OCI-LY7 (cell line): ENCODE results near the gene CCDC30. TPM values are rescaled to one million over a fixed set of nuclear protein-coding genes. Genes with fewer than 3 reads are reported as not detected.

Experiments used
- BruUV-seq: library from RNA; stranded (reverse); fragments of 400-500 nt; replicated peaks from 2 replicates; lab custom pipeline; 2021; lab: Mats Ljungman, UMichigan
- CTCF ChIA-PET: fragments of 300-600 bp; sonication (Branson Sonifier 250); formaldehyde crosslinking; loops from one replicate; lab custom pipeline; 2022; ENCODE audit warnings: antibody characterized with exemption; ENCODE audit not compliant: unreplicated experiment; lab: Charles Lee
- POLR2A ChIA-PET: fragments of 300-600 bp; sonication (Branson Sonifier 250); formaldehyde crosslinking; loops from one replicate; lab custom pipeline; 2022; ENCODE audit warnings: antibody characterized with exemption; lab: Charles Lee
- DNase-seq: peaks from one replicate; pipeline ENCODE4 v3.0.0-alpha.2; 2015; ENCODE audit warnings: low spot score
- H2AFZ ChIP-seq: fragments of 200-600 bp; sonication (generic), shearing (Covaris generic); 2 replicates; pipeline ENCODE4 v1.6.1; 2014; ENCODE audit warnings: mild to moderate bottlenecking, antibody characterized with exemption, low read length, moderate library complexity
- H3K27ac ChIP-seq: fragments of 200-600 bp; sonication (generic); 2 replicates; pipeline ENCODE4 v1.5.1; 2014; ENCODE audit warnings: mixed run types, low read depth, mild to moderate bottlenecking, moderate library complexity, low read length, inconsistent platforms; ENCODE audit not compliant: poor library complexity, severe bottlenecking
- H3K36me3 ChIP-seq: fragments of 200-600 bp; sonication (generic); 2 replicates; pipeline ENCODE4 v1.6.1; 2014; ENCODE audit warnings: mild to moderate bottlenecking, antibody characterized with exemption, low read length, moderate library complexity, mixed read lengths; ENCODE audit not compliant: insufficient read depth
- H3K4me1 ChIP-seq: fragments of 200-600 bp; sonication (generic); 2 replicates; pipeline ENCODE4 v1.5.1; 2014; ENCODE audit warnings: mild to moderate bottlenecking, low read length; ENCODE audit not compliant: insufficient read depth, poor library complexity, severe bottlenecking
- H3K4me2 ChIP-seq: fragments of 200-600 bp; sonication (generic); 2 replicates; pipeline ENCODE4 v1.6.1; 2014; ENCODE audit warnings: mild to moderate bottlenecking, low read length
- H3K4me3 ChIP-seq: fragments of 200-600 bp; sonication (generic); 2 replicates; pipeline ENCODE4 v1.5.1; 2014; ENCODE audit warnings: mild to moderate bottlenecking, low read depth, low read length; ENCODE audit not compliant: poor library complexity, severe bottlenecking
- H3K79me2 ChIP-seq: fragments of 200-600 bp; sonication (generic); 2 replicates; pipeline ENCODE4 v1.6.1; 2016; ENCODE audit warnings: low read depth, mild to moderate bottlenecking, low read length, moderate library complexity, mixed read lengths; ENCODE audit not compliant: insufficient read depth
- H3K9me2 ChIP-seq: fragments of 200-600 bp; sonication (generic); 2 replicates; pipeline ENCODE4 v1.6.1; 2016; ENCODE audit warnings: mild to moderate bottlenecking, low read length, mixed read lengths; ENCODE audit not compliant: insufficient read depth
- H3K9me3 ChIP-seq: fragments of 200-600 bp; sonication (generic); 2 replicates; pipeline ENCODE4 v1.6.1; 2014; ENCODE audit warnings: mild to moderate bottlenecking, mixed run types, low read length, mixed read lengths
- H4K20me1 ChIP-seq: fragments of 200-600 bp; sonication (generic); 2 replicates; pipeline ENCODE4 v1.6.1; 2014; ENCODE audit warnings: mild to moderate bottlenecking, antibody characterized with exemption, low read length, moderate library complexity, mixed read lengths; ENCODE audit not compliant: insufficient read depth
- CTCF ChIP-seq: fragments of 200-600 bp; sonication (generic); conservative IDR thresholded peaks from 2 replicates; pipeline ENCODE4 v1.5.1; 2014; ENCODE audit warnings: mild to moderate bottlenecking, antibody characterized with exemption, low read length, moderate library complexity, mixed read lengths
- EZH2phosphoT487 ChIP-seq: fragments of 200-600 bp; sonication (generic); IDR thresholded peaks from 2 replicates; pipeline ENCODE4 v1.6.1; 2018; ENCODE audit warnings: low read depth, borderline replicate concordance, mild to moderate bottlenecking, mixed run types, antibody characterized with exemption, low read length, moderate library complexity, mixed read lengths
- intact Hi-C: fragments of 100-400 bp; cut with micrococcal nuclease; formaldehyde crosslinking; loops from one replicate; pipeline ENCODE4 v1.10.0; 2022; ENCODE audit not compliant: unreplicated experiment
- total RNA-seq, 2 experiments: library from RNA; depleted of rRNA in 1 of 2; stranded (reverse); fragments of >200 nt in 1 of 2; shearing (Covaris generic) in 1 of 2; gene quantifications; 2 replicates each; pipeline ENCODE4 v1.2.3, GENCODE V29; 2014 to 2022

The CCDC30 gene
- total RNA-seq, 2 experiments from 2014 or later = 0.54 to 2.6 TPM

- no peak for DNase-seq
- Histone ChIP-seq H3K9me3 (no peaks in the 10 kb centered on the region), H3K9me2 (no peaks in the 10 kb centered on the region), H2AFZ (no peak overlapping the region), H3K4me2 (no peak overlapping the region), H3K36me3 (no peaks in the 10 kb centered on the region), H4K20me1 (no peaks in the 10 kb centered on the region), H3K27ac (no peak overlapping the region), H3K4me1 (no peaks in the 10 kb centered on the region), H3K79me2 (no peaks in the 10 kb centered on the region), H3K4me3 (no peak overlapping the region)
- TF ChIP-seq CTCF (no peak), EZH2phosphoT487 (no peak)
- ChIA-PET CTCF (no interaction called here), POLR2A (no interaction called here)
- intact Hi-C loops = no loop called here
- BruUV-seq = no TSS peak
Measured at GRCh38 chr1:42557230-42557851, 94.3 kb downstream of the CCDC30 start.

GRCh38 chr1:42567038-42567437 lies 104.0 kb downstream of the CCDC30 start:
- BruUV-seq = no TSS peak
- CTCF ChIA-PET = no interaction called here
- intact Hi-C loops = no loop called here

More at GRCh38 chr1:42567038-42567437, 104.0 kb downstream of the CCDC30 start:
- Histone ChIP-seq H3K4me1 (no peaks in the 10 kb centered on the region), H3K36me3 (no peaks in the 10 kb centered on the region), H3K9me3 (no peaks in the 10 kb centered on the region), H3K4me3 (no peak overlapping the region), H4K20me1 (no peaks in the 10 kb centered on the region), H3K9me2 (no peaks in the 10 kb centered on the region), H3K4me2 (no peak overlapping the region), H3K79me2 (no peaks in the 10 kb centered on the region), H3K27ac (no peak overlapping the region), H2AFZ (no peak overlapping the region)
- DNase-seq = no peak
- no peak for TF ChIP-seq EZH2phosphoT487
- TF ChIP-seq CTCF = no peak
- POLR2A ChIA-PET = no interaction called here
